ENCODE measurements around the gene UBE2L3.
"Not testable (repeated sequence)": the region's sequence is repeated elsewhere in the genome, so short reads cannot be mapped to it uniquely, and the experiment has no call there.

- TF ChIP-seq EZH2 (IDR thresholded peaks at IDR 0.05; ENCODE audit: low read length); CTCF (optimal IDR thresholded peaks at IDR 0.05 in 1 of 3, IDR thresholded peaks at IDR 0.05 in 1 of 3, conservative IDR thresholded peaks at IDR 0.05 in 1 of 3; ENCODE audit: extremely low read depth in 1 of 3, insufficient read depth in 2 of 3, low read length in 3 of 3): not testable (repeated sequence)
These were observed 13.6 kb downstream of the UBE2L3 start for GRCh38 chr22:21581009-21581713.
